ENCODE results near the gene RGS21.

GRCh38 chr1:192349314-192349713, 32.5 kb downstream of the RGS21 start:
- TF ChIP-seq CTCF (IDR thresholded peaks at IDR 0.05) (no peak), POLR2A (IDR thresholded peaks at IDR 0.05) (no peak)

All from thyroid gland (tissue), 4 donors.